HG02973 (cell line): ENCODE data around the gene SLC12A8.

Experiments
- ATAC-seq: cut with Tn5 transposase; IDR thresholded peaks from one replicate; pipeline ENCODE4 v1.9.1; 2021; ENCODE audit warnings: moderate library complexity; ENCODE audit not compliant: unreplicated experiment

Gene SLC12A8

GRCh38 chr3:125189378-125190165 is 23.0 kb downstream of the SLC12A8 start:
- no peak for ATAC-seq

GRCh38 chr3:125188955-125189354 is 23.6 kb downstream of the SLC12A8 start:
- no peak for ATAC-seq

- ATAC-seq, result no peak
Observed at GRCh38 chr3:125187599-125187910, 25.0 kb downstream of the SLC12A8 start.

GRCh38 chr3:125186800-125187598 is 25.5 kb downstream of the SLC12A8 start:
- ATAC-seq, result no peak

GRCh38 chr3:125186261-125186787 is 26.2 kb downstream of the SLC12A8 start:
- no peak for ATAC-seq

GRCh38 chr3:125185805-125186204 is 26.7 kb downstream of the SLC12A8 start:
- no peak for ATAC-seq

- ATAC-seq, result no peak
Observed at GRCh38 chr3:125179884-125180240, 32.7 kb downstream of the SLC12A8 start.

- peak; percentile 63 for ATAC-seq
Observed at GRCh38 chr3:125179143-125179883, 33.2 kb downstream of the SLC12A8 start.

- no peak for ATAC-seq
Observed at GRCh38 chr3:125177746-125178145, 34.8 kb downstream of the SLC12A8 start.

- ATAC-seq, result no peak
Observed at GRCh38 chr3:125175295-125176078, 37.1 kb downstream of the SLC12A8 start.

GRCh38 chr3:125172346-125172745 is 40.2 kb downstream of the SLC12A8 start:
- no peak for ATAC-seq

GRCh38 chr3:125168711-125169393 is 43.7 kb downstream of the SLC12A8 start:
- no peak for ATAC-seq

- no peak for ATAC-seq
Observed at GRCh38 chr3:125166599-125167136, 45.9 kb downstream of the SLC12A8 start.

- ATAC-seq, result no peak
Observed at GRCh38 chr3:125165948-125166553, 46.5 kb downstream of the SLC12A8 start.

GRCh38 chr3:125165189-125165947 is 47.2 kb downstream of the SLC12A8 start:
- no peak for ATAC-seq

- ATAC-seq, result no peak
Observed at GRCh38 chr3:125163739-125164601, 48.6 kb downstream of the SLC12A8 start.

- no peak for ATAC-seq
Observed at GRCh38 chr3:125161607-125162219, 50.8 kb downstream of the SLC12A8 start.
